NCI-H748 treated with DMSO at 0.1 percent for 48 hours (cell line): ENCODE results near the gene SEMA5A.

Source experiments
- DNase-seq: peaks from one replicate; lab custom pipeline; 2025; lab: John Stamatoyannopoulos, UW

Gene SEMA5A

DNA sequence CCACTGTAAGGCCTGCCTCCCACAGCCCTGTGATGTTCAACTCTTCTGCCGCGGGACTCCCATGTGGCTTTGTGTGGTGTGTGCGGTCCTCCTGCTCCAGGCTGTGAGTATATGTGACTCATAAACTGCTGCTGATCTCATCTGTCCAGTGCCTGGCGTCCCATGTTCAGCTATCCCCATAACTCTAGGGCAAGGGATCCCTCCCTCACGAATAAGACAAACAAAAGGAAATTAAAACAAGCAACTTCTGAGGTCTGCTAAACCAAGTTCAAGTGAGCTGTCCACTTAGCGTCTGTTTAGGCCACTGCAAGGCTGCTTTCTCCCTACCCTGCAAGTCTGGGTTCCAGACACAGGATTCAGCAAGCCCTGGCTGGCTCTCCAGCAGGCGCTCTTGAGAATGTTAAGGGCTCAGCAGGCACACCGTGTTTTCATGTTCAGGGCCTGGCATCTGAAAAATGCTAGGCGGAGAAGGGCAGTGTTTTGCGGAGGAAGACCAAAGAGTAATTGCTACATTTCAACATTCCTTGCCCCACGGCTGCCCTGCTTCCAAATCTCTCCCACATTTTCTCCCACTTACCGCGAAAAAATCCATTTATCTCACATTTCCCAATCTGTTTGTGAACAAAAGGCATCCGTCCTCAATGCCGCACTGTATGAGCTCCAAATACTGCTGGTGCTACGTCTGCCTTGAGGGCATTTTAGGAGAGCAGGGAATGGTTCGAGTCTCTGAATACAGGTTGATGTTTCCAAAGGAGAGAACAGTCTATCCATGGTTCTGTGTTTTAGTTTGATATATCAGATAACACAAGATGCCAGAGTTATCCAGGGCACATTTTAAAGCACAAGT is 280.2 kb downstream of the SEMA5A start:
- no peak for DNase-seq

DNA sequence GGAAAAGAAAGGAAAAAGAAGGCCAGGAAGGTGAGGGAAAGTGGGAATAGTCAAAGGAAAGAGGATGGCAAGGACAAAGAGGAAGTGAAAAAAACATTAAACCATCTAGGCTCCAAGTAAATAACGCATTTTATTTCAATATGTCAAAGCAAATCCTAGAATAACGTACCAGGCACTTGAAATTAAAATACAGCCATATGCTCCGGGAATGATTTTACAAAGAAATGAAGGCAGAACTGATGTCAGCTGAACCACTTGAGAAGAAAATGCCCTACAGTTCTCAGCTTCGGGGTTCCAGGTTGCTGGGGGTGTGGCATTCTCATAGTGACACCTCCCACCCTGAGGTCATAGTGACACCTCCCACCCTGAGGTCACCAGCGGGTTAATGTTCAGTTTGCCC is 281.6 kb downstream of the SEMA5A start:
- DNase-seq = no peak

GRCh38 chr5:9263656-9264055 is 282.2 kb downstream of the SEMA5A start:
- no peak for DNase-seq

DNA sequence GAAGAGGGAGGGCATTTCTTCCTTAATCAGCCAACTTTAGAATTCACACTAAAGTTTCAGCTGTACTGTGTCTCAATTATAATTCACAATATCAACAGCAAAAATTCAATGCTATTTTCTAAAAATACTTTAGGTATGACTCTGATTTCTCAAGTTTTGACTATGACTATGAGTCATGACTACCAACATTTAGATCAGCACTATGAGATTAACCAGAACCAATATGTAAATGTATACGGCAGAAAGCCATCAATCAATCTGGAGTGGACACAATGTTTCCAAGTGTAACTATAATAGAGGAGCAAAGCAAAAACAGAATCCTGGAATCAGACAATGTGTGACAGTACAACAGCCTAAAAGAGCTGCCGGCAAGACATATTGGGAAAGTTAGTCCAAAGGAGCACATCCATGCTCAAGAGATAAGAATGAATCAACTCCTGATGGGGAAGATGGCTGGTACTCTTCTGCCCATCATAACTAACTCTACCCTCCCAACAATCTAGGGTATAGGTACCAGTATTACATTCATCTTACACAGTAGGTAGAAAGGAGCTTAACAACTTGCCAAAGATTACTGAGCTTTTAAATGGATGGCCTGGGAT is 294.4 kb downstream of the SEMA5A start:
- DNase-seq = no peak

- no peak for DNase-seq
These were observed 296.6 kb downstream of the SEMA5A start for GRCh38 chr5:9249231-9249630.

DNA sequence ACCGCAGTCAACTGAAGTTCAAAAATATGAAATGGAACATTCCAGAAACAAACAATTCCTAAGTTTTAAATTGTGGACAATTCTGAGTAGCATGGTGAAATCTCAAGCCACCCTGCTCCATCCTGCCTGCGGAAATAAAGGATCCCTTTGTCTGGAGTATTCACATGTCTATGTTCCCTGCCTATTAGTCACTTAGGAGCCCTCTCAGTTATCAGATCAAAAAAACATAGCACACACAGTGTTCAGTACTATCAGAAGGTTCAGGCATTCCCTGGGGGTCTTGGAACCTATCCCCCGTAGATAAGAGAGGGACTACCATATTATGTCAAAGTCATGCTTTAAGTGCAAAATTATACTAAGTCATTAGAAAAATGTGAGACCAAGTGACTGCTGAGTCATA is 300.8 kb downstream of the SEMA5A start:
- no peak for DNase-seq

DNA sequence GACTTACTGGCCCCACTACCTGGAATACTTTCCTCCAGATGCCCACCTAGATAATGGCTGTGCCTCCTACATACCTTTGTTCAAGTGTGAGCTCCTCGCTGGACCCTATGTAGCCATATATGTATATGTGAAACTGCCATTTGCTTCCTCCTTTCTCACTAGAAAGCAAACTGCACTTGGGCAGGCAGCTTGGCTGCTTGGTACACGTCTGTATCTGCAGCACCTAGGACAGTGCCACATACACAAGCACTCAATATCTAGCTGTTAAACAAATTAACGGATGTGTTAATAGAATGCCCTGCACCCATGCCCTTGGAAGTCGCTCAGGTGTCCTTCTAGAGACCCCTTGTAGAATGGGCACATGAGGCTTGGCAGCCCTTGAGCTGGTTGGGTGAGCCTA is 301.5 kb downstream of the SEMA5A start:
- DNase-seq = no peak

DNA sequence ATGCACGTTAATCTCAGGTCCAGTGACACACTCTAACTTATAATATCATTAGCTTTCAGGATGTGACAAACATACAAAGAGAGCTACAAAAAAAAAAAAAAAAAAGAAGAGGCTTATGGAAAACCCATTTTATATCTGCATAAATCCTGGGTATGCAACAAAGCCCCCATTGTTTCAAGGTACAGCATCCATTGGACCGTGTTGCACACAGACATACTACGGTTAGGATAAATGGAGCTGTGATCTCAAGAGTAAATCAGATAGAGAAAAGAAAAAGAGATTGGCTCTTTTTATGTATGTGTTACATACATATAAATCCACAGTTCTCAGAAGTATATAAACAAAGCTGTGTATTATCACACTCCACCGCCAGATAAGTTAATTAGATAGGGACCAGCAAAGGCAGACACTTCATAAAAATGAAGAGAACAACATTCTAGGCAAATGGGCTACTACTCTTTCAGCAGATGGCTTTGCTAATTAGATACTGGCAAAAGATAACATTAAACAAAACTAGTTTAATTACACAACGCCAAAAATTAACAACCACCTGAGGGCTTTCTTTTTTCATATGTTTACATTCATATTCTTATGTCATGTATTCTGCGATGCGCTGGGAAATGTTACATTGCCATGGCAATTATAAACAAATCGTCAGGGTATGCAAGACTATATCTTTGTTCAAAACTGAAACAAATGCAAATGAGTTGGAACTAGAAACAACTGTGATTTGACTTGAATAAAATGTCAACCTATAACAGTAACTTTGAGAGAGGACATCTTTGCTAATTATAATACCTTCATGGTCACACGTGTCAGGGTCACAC is 304.2 kb downstream of the SEMA5A start:
- DNase-seq = no peak

GRCh38 chr5:9240431-9240830 is 305.4 kb downstream of the SEMA5A start:
- no peak for DNase-seq

- no peak for DNase-seq
These were observed 306.2 kb downstream of the SEMA5A start for GRCh38 chr5:9239626-9240025.

GRCh38 chr5:9239071-9239470 is 306.8 kb downstream of the SEMA5A start:
- no peak for DNase-seq

DNA sequence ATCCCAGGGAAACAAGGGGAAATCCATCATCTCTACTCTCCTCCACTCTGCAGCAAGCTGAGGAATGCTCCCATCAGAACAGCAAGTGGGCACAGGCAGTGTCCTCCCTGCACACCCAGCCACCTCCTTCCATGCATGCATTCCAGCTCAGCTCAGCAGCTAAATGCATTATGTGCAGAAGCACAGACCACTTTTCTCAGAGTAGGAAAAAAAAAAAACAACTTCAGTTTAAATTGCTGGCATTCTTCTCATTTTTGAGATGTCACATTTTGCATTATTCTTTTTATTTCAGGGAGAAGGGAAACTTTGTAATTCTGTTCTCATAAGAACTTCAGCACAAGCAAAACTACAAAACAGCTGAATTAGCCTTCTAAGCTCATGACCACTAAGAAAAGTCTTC is 312.2 kb downstream of the SEMA5A start:
- no peak for DNase-seq

DNA sequence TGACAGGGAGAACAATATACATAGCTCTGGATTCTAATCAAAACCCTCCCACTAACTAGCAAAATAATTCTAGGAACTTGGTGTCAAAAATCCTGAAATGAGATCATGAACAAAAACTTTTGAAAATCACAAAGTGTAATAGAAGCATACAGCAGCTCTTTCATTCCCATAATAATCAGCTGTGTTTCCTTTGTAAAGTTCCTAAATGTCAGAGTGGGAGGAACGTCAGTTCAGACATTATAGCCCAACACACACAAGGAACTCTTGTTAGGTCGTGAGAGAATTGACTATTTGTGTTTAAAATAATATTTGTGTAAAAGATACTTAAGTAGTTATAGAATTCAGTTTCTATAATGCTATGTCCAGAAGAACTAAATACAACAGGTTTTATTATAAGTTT is 312.8 kb downstream of the SEMA5A start:
- DNase-seq = no peak

DNA sequence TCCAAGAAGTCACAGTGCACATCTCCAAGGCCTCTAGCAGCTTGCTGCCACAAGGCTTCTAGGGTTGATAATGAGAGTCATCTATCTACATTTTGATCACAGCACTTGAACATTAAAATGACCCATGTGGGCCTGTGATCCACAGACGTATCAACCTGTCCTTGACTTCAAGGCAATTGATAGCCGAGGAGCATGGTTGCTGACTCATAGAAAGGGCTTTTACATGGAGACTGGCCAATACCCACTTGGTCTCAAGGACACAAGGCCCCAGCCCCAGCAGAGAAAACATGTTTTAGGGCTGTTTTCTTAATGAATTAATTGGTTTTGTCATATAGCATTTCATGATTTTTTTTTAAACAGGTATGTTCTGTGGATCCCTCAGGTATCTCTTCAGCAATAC is 314.0 kb downstream of the SEMA5A start:
- DNase-seq = no peak

DNA sequence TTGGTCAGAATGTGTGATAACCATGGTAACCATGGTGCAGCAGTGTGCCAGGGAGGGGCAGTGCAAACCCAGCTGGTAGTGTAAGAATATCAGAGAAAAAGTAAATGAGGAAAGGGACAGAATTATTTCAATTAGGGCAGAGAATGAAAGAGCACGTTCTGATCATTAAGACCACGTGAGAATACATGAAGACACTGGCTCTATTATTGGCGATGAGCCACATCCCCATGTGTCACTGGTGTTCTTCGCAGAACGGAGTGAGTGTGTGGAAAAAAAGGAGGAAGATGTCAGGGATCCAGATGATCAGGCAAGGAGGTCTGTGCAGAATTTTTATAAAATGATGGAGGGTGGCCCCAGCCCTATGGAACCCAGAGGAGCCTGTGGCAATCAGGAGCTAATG is 315.5 kb downstream of the SEMA5A start:
- no peak for DNase-seq

DNA sequence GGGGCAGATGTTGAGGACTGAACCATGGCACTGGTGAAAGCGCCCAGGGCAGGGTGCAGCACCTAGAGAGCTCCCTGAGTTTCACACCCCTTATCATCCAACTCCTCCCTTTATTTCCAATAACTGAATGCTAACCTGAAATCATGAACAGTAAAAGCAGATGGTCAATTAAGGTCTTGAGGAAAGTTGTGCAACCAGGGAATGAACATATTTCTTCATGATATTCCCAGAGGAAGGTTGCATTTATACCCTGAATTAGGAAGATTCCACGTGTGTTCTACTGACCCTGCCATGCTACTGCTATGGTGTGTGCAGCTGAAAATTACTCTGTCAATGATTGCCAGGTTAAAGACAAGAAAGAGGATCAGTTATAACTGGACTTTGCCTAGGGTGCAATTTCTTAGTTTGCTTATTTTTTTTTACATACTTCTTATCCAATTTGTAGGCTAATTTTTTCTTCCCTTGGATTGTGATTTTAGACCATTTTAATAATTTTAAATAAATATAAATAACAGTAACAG is 319.8 kb downstream of the SEMA5A start:
- DNase-seq = no peak

DNA sequence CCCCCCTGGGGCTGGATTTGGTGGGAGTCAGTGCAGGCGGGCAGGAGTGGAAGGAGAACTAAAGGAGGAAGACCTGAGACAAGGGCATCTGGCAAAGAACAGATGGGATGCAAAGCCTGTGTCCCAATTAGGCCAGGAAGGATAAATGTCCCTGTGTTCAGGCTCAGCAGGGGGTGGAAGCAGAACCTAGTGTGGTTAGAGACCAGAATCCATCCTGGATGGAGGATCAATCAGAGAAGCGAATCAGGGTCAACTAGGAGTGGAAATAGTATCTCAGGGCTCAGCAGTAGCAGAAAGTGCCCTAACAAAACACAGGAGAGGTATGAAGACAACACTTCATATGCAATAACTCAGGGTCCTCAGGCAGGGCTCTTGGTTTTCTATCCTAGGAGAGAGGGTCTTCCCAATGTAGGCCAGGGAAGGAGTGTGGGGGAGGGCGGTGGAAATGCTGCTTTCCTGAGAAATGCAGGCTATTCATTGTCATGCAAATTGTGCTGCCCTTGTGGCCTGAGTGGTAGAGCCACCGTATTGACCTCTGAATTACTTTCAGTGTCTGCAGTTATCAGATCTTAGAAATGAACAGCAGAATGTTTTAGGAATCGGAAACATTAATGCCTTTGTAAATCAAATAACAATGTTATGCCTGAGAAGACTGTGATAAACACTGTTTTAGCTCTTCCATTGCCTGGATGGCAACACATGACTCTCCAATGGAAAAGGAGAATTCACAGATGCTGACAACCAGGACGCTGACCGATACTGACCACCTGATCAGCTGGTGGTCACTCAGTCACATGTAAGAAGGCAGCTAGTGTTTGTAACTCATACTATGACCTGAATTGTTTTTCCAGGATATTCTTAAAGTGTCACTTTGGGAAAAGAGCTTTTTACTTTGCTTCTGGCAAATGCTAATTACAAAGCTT is 323.6 kb downstream of the SEMA5A start:
- DNase-seq = no peak

GRCh38 chr5:9218358-9218757 is 327.5 kb downstream of the SEMA5A start:
- DNase-seq = no peak

- no peak for DNase-seq
These were observed 333.3 kb downstream of the SEMA5A start for GRCh38 chr5:9212605-9213004.

GRCh38 chr5:9209846-9210492 is 335.9 kb downstream of the SEMA5A start:
- no peak for DNase-seq

DNA sequence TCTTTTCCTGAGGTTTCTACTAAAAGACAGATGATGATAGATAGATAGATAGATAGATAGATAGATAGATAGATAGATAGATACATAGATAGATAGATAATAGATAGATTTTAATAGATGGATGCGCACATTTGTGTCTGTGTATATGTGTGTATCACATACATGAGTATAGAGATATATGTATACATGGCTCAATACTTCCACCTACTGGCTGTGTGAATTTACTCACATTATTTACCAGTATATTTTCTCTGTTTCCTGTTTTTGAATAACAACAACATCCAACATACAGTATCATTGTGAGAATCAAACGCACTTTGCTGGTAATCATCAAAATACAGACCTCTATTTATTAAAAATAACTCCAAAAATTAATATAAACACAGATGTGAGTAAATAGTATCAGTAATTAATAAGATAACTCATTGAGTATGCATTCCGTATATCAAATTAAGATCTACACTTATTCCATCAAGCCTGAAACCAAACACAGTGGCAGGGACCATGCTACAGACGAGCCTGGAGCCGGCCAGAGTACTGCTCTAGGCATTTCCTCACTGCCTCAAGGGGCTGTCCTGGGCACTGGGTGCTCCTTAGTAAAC is 338.0 kb downstream of the SEMA5A start:
- DNase-seq = peak; percentile 89
